PFSK-1 (cell line): ENCODE measurements around the gene LRFN5.

Experiments
- FOXP2 ChIP-seq: optimal IDR thresholded peaks from 2 replicates; pipeline ENCODE3; 2011; ENCODE audit warnings: borderline replicate concordance, control low read depth, inconsistent platforms; ENCODE audit not compliant: insufficient read depth; ENCODE audit errors: extremely low read length, extremely low read depth
- POLR2AphosphoS5 ChIP-seq: IDR thresholded peaks from 2 replicates; pipeline ENCODE4 v1.6.1; 2012; ENCODE audit warnings: low read depth, mild to moderate bottlenecking, control low read depth, low read length, moderate library complexity
- REST ChIP-seq, 2 experiments: IDR thresholded peaks; 2 replicates each; pipeline versions ENCODE4 v1.6.1 to v1.8.0; 2011 to 2012; ENCODE audit warnings: low read depth in 2 of 2, low read length in 2 of 2, control low read depth in 1 of 2, inconsistent platforms in 1 of 2, mild to moderate bottlenecking in 1 of 2, moderate library complexity in 1 of 2; ENCODE audit not compliant: insufficient read depth in 1 of 2
- SIN3A ChIP-seq: IDR thresholded peaks from 2 replicates; pipeline ENCODE4 v1.6.1; 2012; ENCODE audit warnings: mild to moderate bottlenecking, low read length, moderate library complexity, borderline replicate concordance; ENCODE audit not compliant: insufficient read depth
- TAF1 ChIP-seq: IDR thresholded peaks from 2 replicates; pipeline ENCODE4 v1.6.1; 2012; ENCODE audit warnings: low read length, control low read depth, borderline replicate concordance; ENCODE audit not compliant: insufficient read depth

Gene LRFN5

GRCh38 chr14:41839661-41840060 is 233.0 kb downstream of the LRFN5 start:
- TF ChIP-seq SIN3A, result no peak
- no peak for TF ChIP-seq FOXP2
- no peak for TF ChIP-seq REST (IDR thresholded peaks at IDR 0.05; ENCODE audit: insufficient read depth in 1 of 2, low read depth in 2 of 2, low read length in 2 of 2)
- no peak for TF ChIP-seq TAF1
- no peak for TF ChIP-seq POLR2AphosphoS5

GRCh38 chr14:41859336-41859735 is 252.7 kb downstream of the LRFN5 start:
- TF ChIP-seq SIN3A (no peak), POLR2AphosphoS5 (no peak), TAF1 (no peak)

- no peak for TF ChIP-seq TAF1
- no peak for TF ChIP-seq FOXP2
- no peak for TF ChIP-seq REST (IDR thresholded peaks at IDR 0.05; ENCODE audit: insufficient read depth in 1 of 2, low read depth in 2 of 2, low read length in 2 of 2)
- TF ChIP-seq SIN3A, result no peak
- TF ChIP-seq POLR2AphosphoS5, result no peak
Observed at GRCh38 chr14:41860586-41860985, 253.9 kb downstream of the LRFN5 start.

- TF ChIP-seq FOXP2, result no peak
- no peak for TF ChIP-seq POLR2AphosphoS5
- TF ChIP-seq SIN3A, result no peak
- no peak for TF ChIP-seq REST (IDR thresholded peaks at IDR 0.05; ENCODE audit: insufficient read depth in 1 of 2, low read depth in 2 of 2, low read length in 2 of 2)
- TF ChIP-seq TAF1, result no peak
Observed at GRCh38 chr14:41865894-41866293, 259.2 kb downstream of the LRFN5 start.

GRCh38 chr14:41868396-41868795 is 261.7 kb downstream of the LRFN5 start:
- TF ChIP-seq SIN3A (no peak), POLR2AphosphoS5 (no peak), FOXP2 (no peak)

GRCh38 chr14:41872931-41873685 is 266.4 kb downstream of the LRFN5 start:
- TF ChIP-seq TAF1 (no peak), FOXP2 (no peak), SIN3A (no peak), REST (IDR thresholded peaks at IDR 0.05; ENCODE audit: insufficient read depth in 1 of 2, low read depth in 2 of 2, low read length in 2 of 2) (no peak), POLR2AphosphoS5 (no peak)
